GM21576 (cell line): ENCODE data around the gene ZNF574.
"Not testable (repeated sequence)": the region's sequence is repeated elsewhere in the genome, so short reads cannot be mapped to it uniquely, and the experiment has no call there.

Experiments
- ATAC-seq: cut with Tn5 transposase; IDR thresholded peaks from one replicate; pipeline ENCODE4 v1.9.1; 2021; ENCODE audit warnings: mild to moderate bottlenecking, moderate library complexity; ENCODE audit not compliant: unreplicated experiment

Gene ZNF574

GRCh38 chr19:42098781-42099180 is 22.8 kb downstream of the ZNF574 start:
- no peak for ATAC-seq

GRCh38 chr19:42099336-42099925 is 23.5 kb downstream of the ZNF574 start:
- ATAC-seq, result no peak

GRCh38 chr19:42100241-42100640 is 24.3 kb downstream of the ZNF574 start:
- not testable (repeated sequence) for ATAC-seq

GRCh38 chr19:42102877-42103276 is 26.9 kb downstream of the ZNF574 start:
- ATAC-seq, result no peak

- no peak for ATAC-seq
Observed at GRCh38 chr19:42105368-42105767, 29.4 kb downstream of the ZNF574 start.

GRCh38 chr19:42108527-42109389 is 32.8 kb downstream of the ZNF574 start:
- peak; percentile 62 for ATAC-seq

GRCh38 chr19:42109896-42110295 is 33.9 kb downstream of the ZNF574 start:
- ATAC-seq, result no peak

GRCh38 chr19:42110658-42111057 is 34.7 kb downstream of the ZNF574 start:
- no peak for ATAC-seq

GRCh38 chr19:42111384-42111783 is 35.4 kb downstream of the ZNF574 start:
- no peak for ATAC-seq

GRCh38 chr19:42111811-42112210 is 35.8 kb downstream of the ZNF574 start:
- no peak for ATAC-seq

- no peak for ATAC-seq
Observed at GRCh38 chr19:42113641-42114348, 37.8 kb downstream of the ZNF574 start.

- ATAC-seq, result no peak
Observed at GRCh38 chr19:42114412-42114811, 38.4 kb downstream of the ZNF574 start.

GRCh38 chr19:42115219-42115618 is 39.3 kb downstream of the ZNF574 start:
- ATAC-seq, result no peak

GRCh38 chr19:42115705-42116104 is 39.7 kb downstream of the ZNF574 start:
- ATAC-seq, result no peak

- ATAC-seq, result no peak
Observed at GRCh38 chr19:42116308-42117075, 40.5 kb downstream of the ZNF574 start.

- ATAC-seq, result no peak
Observed at GRCh38 chr19:42117076-42117475, 41.1 kb downstream of the ZNF574 start.

GRCh38 chr19:42120276-42120980 is 44.5 kb downstream of the ZNF574 start:
- no peak for ATAC-seq

- ATAC-seq, result no peak
Observed at GRCh38 chr19:42121036-42121621, 45.2 kb downstream of the ZNF574 start.

- ATAC-seq, result no peak
Observed at GRCh38 chr19:42121656-42122069, 45.7 kb downstream of the ZNF574 start.
